ENCODE results near the gene NCOR2.
A peak's percentile ranks its signal among the peaks of the same experiment; 100 is the strongest.

NCOR2 gene

DNA sequence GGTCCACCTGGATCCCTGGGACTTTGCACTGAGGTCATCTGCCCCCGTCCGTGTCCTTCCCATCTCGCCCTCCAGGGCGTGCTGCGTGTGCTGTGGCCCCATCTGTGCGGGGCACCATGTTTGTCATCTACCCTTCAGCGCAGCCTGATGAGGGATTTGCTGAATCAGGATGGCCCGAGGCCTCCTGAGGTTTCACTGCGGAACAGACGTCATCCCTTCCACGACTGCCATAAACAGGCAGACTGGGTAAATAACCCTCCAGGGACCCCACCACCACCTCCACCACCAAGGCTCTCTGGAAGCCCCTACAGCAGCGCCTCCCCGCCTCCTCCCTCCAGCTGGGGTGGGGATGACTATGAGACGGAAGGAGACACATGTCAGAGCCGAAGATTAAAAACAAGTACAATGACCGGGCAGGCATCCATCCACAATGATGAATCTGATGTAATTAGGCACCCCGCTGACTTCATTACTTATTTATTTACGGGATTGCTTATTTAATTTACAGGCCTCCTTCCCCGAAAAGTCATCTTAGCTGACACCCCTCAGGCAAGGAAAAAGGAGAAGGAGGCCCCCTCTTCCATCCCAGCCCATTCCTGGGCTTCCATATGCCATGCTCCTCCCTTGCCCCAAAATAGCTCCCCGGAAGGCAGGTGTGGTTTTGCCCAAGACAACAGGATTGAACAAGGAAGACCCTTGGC is 39.4 kb downstream of the NCOR2 start:
- TF ChIP-seq JUND (IDR thresholded peaks at IDR 0.05; ENCODE audit: low read depth) = no peak
- no peak for DNase-seq (ENCODE audit: low read depth in 1 of 2, low spot score in 1 of 2)
- in situ Hi-C loops (cut with HindIII; ENCODE audit: low pct_unique_long_range_greater_than_20kb, low sequenced_read_pairs) = no loop called here

DNA sequence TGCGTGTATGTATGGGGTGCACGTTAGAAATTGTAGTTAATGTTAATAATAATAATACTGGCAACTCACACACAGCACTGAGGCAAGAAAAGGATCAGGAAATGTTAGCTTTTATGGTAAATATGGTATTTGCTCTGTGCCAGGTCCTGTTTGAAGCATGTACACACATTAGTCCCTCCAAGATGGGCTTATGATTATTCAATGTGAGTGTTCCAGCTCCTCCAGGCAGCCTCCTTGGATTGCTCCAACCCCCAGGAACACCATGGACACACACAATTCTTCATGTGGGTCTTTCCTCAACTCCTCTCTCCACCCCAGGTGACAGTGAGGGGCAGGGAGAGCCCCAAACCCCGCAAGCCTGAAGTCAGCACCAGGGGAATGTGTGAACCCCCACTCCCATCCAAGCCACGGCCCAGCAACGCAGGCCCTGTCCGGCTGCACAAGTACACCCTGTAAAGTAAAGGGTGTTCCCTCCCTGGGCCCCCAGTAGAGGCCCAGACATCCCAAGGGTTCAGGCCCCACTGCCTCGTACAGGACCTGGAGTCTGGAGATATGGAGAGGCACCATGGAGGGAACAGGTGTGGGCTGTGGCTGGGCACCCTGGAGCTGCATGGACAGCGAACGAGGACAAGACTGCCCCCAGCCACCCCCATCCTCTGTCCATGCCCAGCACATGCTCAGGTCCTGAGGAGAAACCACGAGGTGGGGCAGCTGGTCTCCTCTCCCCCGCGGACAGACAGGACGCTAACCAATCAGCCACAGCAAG is 41.3 kb downstream of the NCOR2 start:
- TF ChIP-seq JUND (IDR thresholded peaks at IDR 0.05; ENCODE audit: low read depth) = no peak
- in situ Hi-C loops (cut with HindIII; ENCODE audit: low pct_unique_long_range_greater_than_20kb, low sequenced_read_pairs) = no loop called here
- no peak for DNase-seq (ENCODE audit: low read depth in 1 of 2, low spot score in 1 of 2)

- DNase-seq (ENCODE audit: low read depth in 1 of 2, low spot score in 1 of 2) = no peak
- in situ Hi-C loops (cut with HindIII; ENCODE audit: low pct_unique_long_range_greater_than_20kb, low sequenced_read_pairs) = no loop called here
- no peak for TF ChIP-seq JUND (IDR thresholded peaks at IDR 0.05; ENCODE audit: low read depth)
Measured at GRCh38 chr12:124525455-124525854, 42.0 kb downstream of the NCOR2 start.

GRCh38 chr12:124524231-124524925 is 43.0 kb downstream of the NCOR2 start:
- DNase-seq (ENCODE audit: low read depth in 1 of 2, low spot score in 1 of 2) = no peak
- in situ Hi-C loops (cut with HindIII; ENCODE audit: low pct_unique_long_range_greater_than_20kb, low sequenced_read_pairs) = no loop called here

DNA sequence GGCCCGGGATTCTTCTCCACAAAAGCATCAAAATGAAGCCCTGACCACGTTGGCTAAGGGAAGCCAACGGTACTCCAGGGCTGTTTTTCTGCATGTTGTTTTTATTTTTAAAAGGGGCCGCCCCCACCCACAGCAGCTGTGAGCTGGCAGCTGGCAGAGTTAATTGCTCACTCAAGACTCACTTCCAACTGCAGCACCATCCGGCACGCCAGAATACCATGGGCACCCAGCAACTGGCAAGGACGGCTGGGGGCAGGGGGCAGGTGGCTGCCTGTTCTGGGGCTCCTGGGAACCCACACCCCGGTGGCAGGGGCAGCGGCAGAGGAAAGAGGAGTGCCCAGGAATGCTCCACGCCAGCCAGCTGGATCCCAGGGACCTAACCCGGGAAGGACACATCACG is 44.3 kb downstream of the NCOR2 start:
- DNase-seq (ENCODE audit: low read depth in 1 of 2, low spot score in 1 of 2) = no peak
- TF ChIP-seq JUND (IDR thresholded peaks at IDR 0.05; ENCODE audit: low read depth) = no peak
- in situ Hi-C loops (cut with HindIII; ENCODE audit: low pct_unique_long_range_greater_than_20kb, low sequenced_read_pairs) = no loop called here

More at GRCh38 chr12:124524231-124524925, 43.0 kb downstream of the NCOR2 start:
- no peak for TF ChIP-seq JUND (IDR thresholded peaks at IDR 0.05; ENCODE audit: low read depth)

- in situ Hi-C loops (cut with HindIII; ENCODE audit: low pct_unique_long_range_greater_than_20kb, low sequenced_read_pairs) = no loop called here
- no peak for DNase-seq (ENCODE audit: low read depth in 1 of 2, low spot score in 1 of 2)
- TF ChIP-seq JUND (IDR thresholded peaks at IDR 0.05; ENCODE audit: low read depth) = no peak
Measured at GRCh38 chr12:124520907-124521306, 46.5 kb downstream of the NCOR2 start.

DNA sequence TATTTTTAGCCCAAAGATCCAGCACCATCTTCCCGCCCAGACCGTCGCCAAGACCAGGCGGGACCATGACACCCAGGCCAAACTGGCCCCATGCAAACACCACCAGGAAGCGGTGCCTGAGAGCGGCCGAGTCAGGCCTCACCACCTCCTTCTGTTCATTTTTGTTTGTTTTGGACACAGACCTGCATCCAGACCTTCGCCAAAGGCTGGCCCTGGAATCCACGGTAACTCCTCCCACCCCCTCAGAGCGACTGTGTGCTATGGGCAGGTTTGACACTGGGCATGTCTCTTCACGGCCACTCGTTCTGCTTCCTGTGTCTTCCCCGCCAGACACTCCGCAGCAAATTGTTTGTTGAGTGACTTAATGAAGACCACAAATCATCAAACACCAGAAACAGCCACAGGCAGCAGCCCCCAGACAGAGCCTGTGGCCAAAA is 47.1 kb downstream of the NCOR2 start:
- in situ Hi-C loops (cut with HindIII; ENCODE audit: low pct_unique_long_range_greater_than_20kb, low sequenced_read_pairs) = no loop called here
- DNase-seq (ENCODE audit: low read depth in 1 of 2, low spot score in 1 of 2) = peak; percentile 98 to 99
- no peak for TF ChIP-seq JUND (IDR thresholded peaks at IDR 0.05; ENCODE audit: low read depth)

DNA sequence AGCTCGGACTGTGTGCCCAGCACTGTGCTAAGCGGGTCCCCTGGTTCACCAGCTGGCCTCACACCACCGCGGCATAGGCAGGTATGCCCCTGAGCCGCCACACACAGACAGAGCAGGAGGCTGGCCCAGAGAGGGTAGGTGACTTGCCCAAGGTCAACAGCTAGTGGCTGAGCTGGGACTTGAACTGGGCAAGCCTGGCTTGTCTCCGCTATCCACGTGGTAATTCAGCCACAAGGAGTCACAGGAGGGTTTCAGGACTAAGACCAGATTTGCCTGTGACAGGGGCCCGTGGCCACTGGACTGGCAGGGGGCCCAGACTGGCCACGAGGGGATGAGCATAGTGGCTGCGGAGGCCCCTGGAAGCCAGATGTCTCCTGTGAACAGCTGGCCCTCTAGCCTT is 47.7 kb downstream of the NCOR2 start:
- in situ Hi-C loops (cut with HindIII; ENCODE audit: low pct_unique_long_range_greater_than_20kb, low sequenced_read_pairs) = no loop called here
- no peak for TF ChIP-seq JUND (IDR thresholded peaks at IDR 0.05; ENCODE audit: low read depth)
- no peak for DNase-seq (ENCODE audit: low read depth in 1 of 2, low spot score in 1 of 2)

DNA sequence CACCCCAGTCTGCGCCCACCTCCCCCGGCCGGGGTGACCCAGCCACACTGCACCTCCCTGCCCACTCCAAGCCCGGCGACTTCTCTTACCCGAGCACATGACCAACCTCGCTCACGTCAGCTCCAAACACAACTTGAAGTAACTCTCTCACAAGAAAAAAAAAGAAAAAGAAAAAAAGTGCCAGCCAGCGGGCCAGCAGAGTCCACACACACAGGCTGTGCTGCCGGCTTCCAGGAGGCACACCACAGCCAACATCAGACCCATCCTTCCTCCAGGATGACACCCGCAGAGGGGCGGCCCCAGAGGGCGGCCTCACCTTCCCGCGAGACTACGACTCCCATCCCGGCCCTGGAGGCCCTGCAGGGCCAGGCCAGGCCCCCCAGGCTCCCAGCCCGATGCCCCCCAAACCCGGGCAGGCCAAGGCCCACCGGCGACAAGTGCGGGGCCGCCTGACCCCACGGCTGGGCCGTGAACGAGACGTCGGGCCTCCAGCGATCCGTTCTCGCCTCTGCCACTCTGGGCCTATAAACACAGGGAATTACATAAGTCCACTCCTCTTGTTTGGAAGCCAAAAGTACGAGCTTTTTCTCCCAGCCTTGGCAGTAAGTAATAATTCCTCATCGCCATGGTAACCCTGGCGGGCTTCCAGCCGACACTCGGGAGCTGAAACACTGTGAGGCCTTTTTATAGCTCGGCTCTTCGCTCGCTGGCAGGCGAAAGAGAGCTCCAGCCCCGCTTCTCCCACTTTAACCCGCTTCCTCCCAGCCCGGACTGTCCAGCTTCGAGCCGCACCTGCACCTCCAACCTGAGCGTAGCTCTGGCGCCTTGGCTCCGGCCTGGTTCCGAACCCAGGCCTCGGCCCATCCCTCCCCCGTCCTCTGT is 49.1 kb downstream of the NCOR2 start:
- in situ Hi-C loops (cut with HindIII; ENCODE audit: low pct_unique_long_range_greater_than_20kb, low sequenced_read_pairs) = no loop called here
- no peak for TF ChIP-seq JUND (IDR thresholded peaks at IDR 0.05; ENCODE audit: low read depth)
- DNase-seq (ENCODE audit: low read depth in 1 of 2, low spot score in 1 of 2) = peak; percentile 98 to 99

Data from T47D (cell line).